Left kidney (tissue), 2 donors: Measurements from ENCODE around the gene PDE1A. TPM values are rescaled to one million over a fixed set of nuclear protein-coding genes. Genes with fewer than 3 reads are reported as not detected.
"Not testable (repeated sequence)": the region's sequence is repeated elsewhere in the genome, so short reads cannot be mapped to it uniquely, and the experiment has no call there.

ENCODE experiments used
- DNase-seq: peaks from one replicate; pipeline ENCODE4 v3.0.0-alpha.2; 2013
- polyA plus RNA-seq: library from polyadenylated mRNA; unstranded; fragments of 120-200 nt; gene quantifications from one replicate; pipeline ENCODE4 v1.2.1, GENCODE V29; 2013; ENCODE audit not compliant: insufficient read length

Gene PDE1A
- polyA plus RNA-seq, 1 donor: 24.0 TPM

GRCh38 chr2:182280118-182280517 is 146.7 kb downstream of the PDE1A start:
- no peak for DNase-seq

- not testable (repeated sequence) for DNase-seq
Observed at GRCh38 chr2:182276662-182277061, 150.2 kb downstream of the PDE1A start.

GRCh38 chr2:182267971-182268370 is 158.9 kb downstream of the PDE1A start:
- DNase-seq: no peak

DNA sequence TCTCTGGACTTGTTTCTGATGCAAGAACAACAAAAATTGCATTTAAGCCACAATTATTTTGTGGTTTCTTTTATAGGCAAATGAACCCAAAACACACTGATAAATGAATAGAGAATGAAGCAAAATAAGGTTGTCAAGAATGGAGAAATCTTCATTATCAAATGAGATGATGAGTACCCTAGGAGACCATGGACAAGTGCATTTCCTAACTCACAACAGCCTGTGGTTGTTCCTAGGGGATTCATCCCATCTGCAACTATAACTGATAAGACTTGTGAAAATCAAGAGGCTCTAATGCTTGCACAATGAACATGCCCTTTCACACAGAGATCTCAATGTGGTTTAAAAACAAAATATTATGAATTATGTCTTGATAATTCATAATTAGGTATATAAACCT is 159.9 kb downstream of the PDE1A start:
- DNase-seq: no peak

- no peak for DNase-seq
Observed at GRCh38 chr2:182265718-182266117, 161.1 kb downstream of the PDE1A start.

DNA sequence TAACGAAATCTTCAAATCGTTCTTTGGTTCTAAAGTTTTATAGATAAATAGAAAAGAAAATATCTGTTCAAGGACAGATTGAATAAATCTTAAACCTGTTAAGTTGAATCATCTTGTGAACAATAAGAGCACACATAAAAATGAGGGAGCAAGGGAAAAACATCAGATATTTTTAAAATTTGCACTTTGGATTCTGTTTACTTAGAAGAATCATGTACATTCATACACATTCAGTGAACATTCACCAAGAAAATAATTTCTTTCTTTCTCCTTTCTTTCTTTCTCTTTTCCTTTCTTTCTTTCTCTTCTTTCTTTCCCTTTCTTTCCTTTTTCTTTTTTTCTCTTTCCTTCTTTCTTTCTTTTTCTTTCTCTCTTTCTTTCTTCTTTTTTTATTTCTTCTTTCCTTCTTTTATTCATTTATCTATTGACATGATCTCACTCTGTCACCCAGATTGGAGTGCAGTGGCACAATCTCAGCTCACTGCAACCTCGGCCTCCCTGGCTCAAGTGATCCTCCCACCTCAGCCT is 164.9 kb downstream of the PDE1A start:
- no peak for DNase-seq

DNA sequence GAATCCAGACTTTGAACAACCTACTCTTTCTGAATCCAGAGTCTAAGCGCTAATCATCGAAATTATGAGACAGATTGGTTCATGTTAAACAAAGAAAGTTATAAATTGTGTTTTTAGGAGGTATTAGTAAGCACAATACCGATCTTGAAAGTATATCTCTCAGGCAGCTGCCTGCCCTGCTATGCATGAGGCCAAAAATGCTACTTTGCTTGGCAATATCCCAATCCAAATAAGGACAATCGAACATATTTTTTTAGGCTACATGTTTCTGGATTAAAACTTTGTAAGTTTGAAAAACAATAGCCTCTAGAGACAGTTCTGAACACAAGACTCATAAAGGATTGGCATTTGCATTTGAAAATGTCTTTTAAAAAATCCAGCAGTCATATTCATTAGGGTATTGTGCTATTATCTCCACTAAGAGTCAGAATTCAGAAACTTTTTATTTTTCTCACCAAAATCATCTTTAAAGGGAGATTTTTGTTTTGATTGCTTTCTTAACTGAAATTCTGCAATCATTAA is 167.1 kb downstream of the PDE1A start:
- no peak for DNase-seq

DNA sequence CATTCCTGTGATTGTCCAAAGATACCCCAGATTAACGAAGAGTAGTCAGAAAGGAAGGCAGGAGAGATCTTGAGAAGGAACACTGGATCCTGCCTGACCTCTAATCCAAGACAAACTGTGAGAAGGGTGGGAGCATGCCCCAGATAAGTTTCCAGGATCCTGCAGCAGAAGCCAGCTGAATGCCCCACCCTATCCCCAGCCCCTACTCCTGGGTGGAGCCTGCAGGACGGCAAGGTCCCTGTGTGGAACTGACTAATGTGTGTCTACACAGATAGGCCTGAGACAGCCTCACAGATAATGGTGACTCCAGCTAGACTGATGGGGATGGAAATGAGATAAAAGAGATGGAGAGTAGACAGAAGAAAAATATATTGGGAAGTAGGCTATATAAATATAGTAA is 174.3 kb downstream of the PDE1A start:
- no peak for DNase-seq

- DNase-seq: no peak
Observed at GRCh38 chr2:182248898-182249297, 177.9 kb downstream of the PDE1A start.

- DNase-seq: no peak
Observed at GRCh38 chr2:182248362-182248761, 178.5 kb downstream of the PDE1A start.

GRCh38 chr2:182247831-182248230 is 179.0 kb downstream of the PDE1A start:
- no peak for DNase-seq

DNA sequence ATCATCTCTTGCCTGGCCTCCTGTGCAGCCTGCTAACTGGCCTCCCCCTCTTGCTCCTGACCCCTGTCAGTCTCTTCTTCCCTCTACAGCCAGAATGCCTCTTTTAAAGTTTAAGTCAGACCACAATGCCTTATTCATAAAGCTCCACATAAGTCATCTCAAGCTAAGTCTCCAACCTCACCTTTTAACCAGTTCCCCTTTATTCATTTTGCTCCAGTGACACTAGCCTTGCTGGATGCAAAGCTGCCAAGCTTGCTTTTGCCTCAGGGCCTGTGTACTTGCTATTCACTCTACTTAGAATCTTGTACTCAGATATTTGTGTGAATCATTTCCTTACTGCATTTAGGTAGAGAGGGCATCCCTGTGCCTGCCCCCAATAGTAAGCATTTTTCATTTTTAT is 180.9 kb downstream of the PDE1A start:
- DNase-seq: no peak

- no peak for DNase-seq
Observed at GRCh38 chr2:182242609-182243008, 184.2 kb downstream of the PDE1A start.

DNA sequence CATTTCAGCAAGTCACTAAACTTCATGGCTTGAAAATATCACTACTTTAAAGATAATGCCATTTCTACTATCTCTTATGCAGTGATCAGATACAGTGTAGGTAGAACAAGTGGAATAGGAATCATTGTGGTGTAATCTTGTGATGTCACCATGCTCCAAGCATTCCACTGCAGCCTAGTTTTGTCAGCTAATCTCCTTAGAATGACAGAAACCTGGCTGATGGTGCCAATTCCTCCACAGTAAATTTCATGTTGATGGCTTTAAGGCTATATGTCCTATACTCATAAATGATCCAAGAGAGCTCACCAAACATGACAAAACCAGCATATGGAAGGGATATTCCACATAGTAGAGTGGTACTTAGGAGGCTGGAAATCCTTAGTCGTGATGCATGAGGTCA is 184.9 kb downstream of the PDE1A start:
- DNase-seq: no peak

DNA sequence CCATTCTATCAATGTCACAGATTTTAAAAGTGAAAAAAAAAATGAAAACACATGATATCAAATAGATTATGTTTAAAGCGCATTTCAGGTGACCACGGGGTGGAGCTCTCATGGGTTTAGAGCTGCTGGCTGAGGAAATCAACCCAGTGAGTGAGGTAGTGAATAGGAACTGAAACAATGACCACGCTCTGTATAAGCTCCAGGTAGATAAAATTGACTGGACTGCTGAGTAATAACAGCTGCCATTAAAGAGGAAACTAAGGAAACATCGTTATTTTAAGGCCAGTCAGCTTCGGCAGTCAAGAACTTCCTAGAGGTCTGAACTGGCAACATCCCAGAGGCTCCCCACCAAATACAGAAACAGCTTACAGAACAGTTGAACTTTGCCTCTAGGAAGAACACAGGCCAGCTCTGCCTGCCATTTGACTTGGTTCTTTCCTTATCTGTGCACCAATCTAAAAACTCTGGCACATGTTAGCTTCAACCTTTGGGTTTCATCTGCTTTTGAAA is 185.9 kb downstream of the PDE1A start:
- peak; percentile 21 for DNase-seq

- DNase-seq: no peak
Observed at GRCh38 chr2:182230561-182230960, 196.3 kb downstream of the PDE1A start.

DNA sequence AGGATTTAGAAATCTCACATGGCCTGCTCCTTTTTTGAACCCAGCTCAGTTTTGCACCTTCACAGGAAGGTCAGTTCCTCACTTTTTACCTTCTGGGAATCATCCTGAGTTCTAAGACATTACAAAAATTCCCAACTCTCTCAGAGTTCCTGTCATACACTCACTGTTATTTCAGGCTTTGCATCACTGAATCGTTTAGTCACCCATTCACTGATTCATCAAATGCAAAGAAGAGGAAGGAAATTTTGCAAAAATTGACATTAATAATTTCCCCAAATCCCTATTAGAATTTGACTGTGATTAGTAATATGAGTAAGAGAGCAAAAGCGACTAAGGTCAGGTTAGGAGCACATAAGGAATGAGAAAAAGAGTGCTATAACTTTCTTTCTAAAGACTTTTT is 197.5 kb downstream of the PDE1A start:
- DNase-seq: no peak

- DNase-seq: no peak
Observed at GRCh38 chr2:182228741-182229140, 198.1 kb downstream of the PDE1A start.

- DNase-seq: no peak
Observed at GRCh38 chr2:182228073-182228473, 198.8 kb downstream of the PDE1A start.

DNA sequence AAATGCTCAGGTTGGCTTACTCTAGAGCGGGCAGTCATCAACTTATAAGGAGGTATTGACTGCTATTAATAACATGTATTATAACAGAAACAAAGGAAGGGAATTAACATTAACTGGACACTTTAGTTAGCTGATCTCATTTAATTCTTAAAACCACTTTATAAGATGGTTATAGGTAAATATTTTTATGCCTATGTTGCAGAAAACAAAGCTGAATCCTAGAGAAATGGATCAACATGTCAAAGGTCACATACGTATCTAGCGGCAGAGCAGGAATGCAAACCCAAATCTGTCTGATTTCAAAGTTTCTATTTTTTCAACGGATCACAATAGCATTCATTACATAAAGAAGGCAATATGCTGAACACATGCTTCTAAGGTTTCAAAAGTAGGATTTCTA is 200.0 kb downstream of the PDE1A start:
- DNase-seq: no peak

DNA sequence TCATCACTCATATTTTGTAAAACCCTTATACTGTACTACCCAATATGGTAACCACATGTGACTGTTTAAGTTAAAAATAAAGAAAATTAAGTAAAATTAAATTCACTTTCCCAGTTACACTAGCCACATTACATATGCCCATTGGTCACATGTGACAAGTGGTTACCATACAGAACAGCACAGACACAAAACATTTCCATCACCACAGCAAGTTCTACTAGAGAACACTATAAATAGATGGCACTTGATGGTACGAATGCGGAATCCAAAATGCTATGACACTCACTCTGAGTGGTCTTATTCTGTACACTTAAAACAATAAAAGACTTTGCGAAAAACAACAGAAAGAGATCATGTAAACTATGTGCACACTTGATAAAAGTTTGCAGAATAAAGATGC is 202.2 kb downstream of the PDE1A start:
- no peak for DNase-seq

DNA sequence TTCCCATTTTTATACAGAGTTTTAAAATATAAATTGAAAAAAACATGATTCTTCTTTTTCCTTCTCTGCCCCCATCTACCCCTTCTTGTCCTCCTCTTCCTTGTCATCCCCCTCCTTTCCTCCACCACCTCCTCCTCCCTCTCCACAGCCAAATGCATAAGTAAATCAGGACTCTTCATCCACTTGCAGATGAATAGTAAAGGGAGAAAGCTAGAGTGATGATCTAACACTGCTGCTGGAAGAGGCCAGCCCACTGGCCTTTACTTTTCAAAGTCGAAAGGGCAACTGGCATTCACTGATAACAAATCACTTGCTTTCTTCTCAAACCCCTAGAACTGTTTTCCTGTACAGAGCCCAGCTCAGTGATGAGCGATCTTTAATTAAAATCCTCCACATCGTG is 205.8 kb downstream of the PDE1A start:
- no peak for DNase-seq

DNA sequence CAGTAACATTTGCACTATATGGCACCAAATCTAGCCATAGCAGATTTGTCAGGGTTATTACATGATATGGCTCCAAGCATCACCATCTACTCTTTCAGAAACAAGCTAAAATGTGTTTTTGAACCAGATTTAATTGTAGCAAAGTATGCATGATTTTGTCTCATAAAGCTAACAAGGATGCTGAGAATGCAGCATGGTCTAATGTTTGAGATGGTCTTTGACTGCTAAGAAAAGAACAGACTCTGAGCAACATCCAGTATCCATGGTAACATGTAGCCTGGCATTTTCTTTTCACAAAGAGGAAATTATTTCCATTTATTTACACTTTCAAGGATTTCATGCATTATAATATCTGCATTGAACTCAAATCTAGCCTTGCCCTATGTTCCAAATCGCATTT is 206.5 kb downstream of the PDE1A start:
- DNase-seq: no peak

- DNase-seq: no peak
Observed at GRCh38 chr2:182210669-182211068, 216.2 kb downstream of the PDE1A start.

GRCh38 chr2:182208421-182208820 is 218.4 kb downstream of the PDE1A start:
- no peak for DNase-seq
